Fibroblast of villous mesenchyme (primary cell): Measurements from ENCODE around the gene ZNF423. TPM values are rescaled to one million over a fixed set of nuclear protein-coding genes. Genes with fewer than 3 reads are reported as not detected.

ENCODE experiments used
- DNase-seq: peaks from one replicate; pipeline ENCODE4 v3.0.0-alpha.2; 2010; ENCODE audit warnings: low read depth
- H3K4me3 ChIP-seq: 2 replicates; pipeline ENCODE4 v1.5.1; 2011; ENCODE audit warnings: low read depth, mild to moderate bottlenecking, low read length
- CTCF ChIP-seq: IDR thresholded peaks from 2 replicates; pipeline ENCODE4 v1.5.1; 2012; ENCODE audit warnings: low read depth, mild to moderate bottlenecking, low read length; ENCODE audit not compliant: insufficient read depth
- total RNA-seq: library from RNA; depleted of rRNA; stranded (reverse); fragments of >200 nt; gene quantifications from 2 replicates; pipeline ENCODE4 v1.2.3, GENCODE V29; 2012

The ZNF423 gene
- total RNA-seq, 1 donor, result 0.43 TPM

- no peak for DNase-seq
- no peak for TF ChIP-seq CTCF
- no peak overlapping the region for H3K4me3 ChIP-seq
These were observed 296.7 kb downstream of the ZNF423 start for GRCh38 chr16:49559242-49559641.

- no peak overlapping the region for H3K4me3 ChIP-seq
- DNase-seq, result no peak
- no peak for TF ChIP-seq CTCF
These were observed 297.5 kb downstream of the ZNF423 start for GRCh38 chr16:49558451-49558850.

GRCh38 chr16:49556606-49557446 lies 299.1 kb downstream of the ZNF423 start:
- H3K4me3 ChIP-seq, result no peak overlapping the region
- peak; percentile 22 for TF ChIP-seq CTCF
- DNase-seq, result peak; percentile 5

DNA sequence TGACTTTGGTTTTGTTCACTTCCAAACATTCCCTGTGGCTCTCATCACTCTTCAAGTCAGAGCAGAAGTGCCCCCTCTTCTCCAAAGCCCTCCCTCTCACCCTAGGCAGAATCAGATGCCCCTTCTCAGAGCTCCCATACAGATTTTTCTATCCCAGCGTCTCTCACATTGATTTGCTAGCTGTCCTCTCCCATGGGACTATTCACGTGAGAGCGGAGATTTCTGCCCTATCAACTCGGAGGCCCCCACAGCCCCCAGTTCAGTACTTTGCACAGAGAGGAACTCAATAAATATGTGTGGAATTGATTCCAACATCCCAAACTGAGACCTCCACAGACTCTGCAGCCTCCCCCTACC lies 299.7 kb downstream of the ZNF423 start:
- no peak for DNase-seq
- TF ChIP-seq CTCF, result no peak
- H3K4me3 ChIP-seq, result no peak overlapping the region

GRCh38 chr16:49554681-49555080 lies 301.2 kb downstream of the ZNF423 start:
- no peak overlapping the region for H3K4me3 ChIP-seq
- TF ChIP-seq CTCF, result no peak
- no peak for DNase-seq

DNA sequence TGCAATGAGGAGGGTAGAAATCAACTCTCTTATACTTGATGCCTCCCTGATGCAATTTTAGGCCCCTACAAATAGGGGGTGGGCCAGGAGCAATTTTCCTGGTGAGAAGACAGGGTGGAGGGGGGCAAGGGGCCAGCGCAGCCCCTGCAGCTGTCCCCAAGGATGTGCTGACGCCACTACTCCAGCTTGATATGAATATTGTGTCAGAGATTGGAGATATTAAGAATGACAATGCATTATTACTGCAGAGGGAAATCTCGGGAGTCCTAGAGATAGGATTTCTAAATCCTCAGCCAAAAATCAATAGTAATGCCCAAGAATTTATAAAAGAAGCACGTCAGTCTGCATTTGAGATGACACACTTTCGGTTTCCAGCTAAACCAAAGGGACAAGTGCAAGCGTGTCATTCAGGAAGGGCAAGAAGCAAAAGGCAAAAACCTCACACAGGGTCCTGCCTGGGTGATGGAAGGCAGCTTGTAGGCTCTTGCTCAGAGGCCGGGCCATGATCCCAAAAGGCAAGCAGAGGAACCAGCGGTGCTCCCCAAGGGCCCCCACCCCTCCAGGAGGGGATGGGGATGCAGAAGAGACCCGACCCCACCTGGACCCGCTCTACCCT lies 303.5 kb downstream of the ZNF423 start:
- no peak for DNase-seq
- no peak for TF ChIP-seq CTCF
- no peak overlapping the region for H3K4me3 ChIP-seq

- no peak for DNase-seq
- H3K4me3 ChIP-seq, result no peak overlapping the region
- no peak for TF ChIP-seq CTCF
These were observed 305.2 kb downstream of the ZNF423 start for GRCh38 chr16:49550666-49551065.
